CD4-positive, alpha-beta T cell treated with Interleukin-17A for 4 hours (primary cell): ENCODE data around the gene NIBAN1.
"Not testable (repeated sequence)": the region's sequence is repeated elsewhere in the genome, so short reads cannot be mapped to it uniquely, and the experiment has no call there.

ENCODE experiments used
- DNase-seq: peaks from one replicate; pipeline ENCODE4 v3.0.0-alpha.2; 2020; ENCODE audit warnings: mixed read lengths

NIBAN1 gene

GRCh38 chr1:184971522-184972265, 2.6 kb downstream of the NIBAN1 start:
- no peak for DNase-seq

GRCh38 chr1:184970691-184971161, 3.6 kb downstream of the NIBAN1 start:
- DNase-seq: no peak

- no peak for DNase-seq
Observed at GRCh38 chr1:184966989-184967388, 7.3 kb downstream of the NIBAN1 start.

- DNase-seq: no peak
Observed at GRCh38 chr1:184965944-184966860, 8.1 kb downstream of the NIBAN1 start.

GRCh38 chr1:184965439-184965838, 8.9 kb downstream of the NIBAN1 start:
- no peak for DNase-seq

GRCh38 chr1:184959626-184960025, 14.7 kb downstream of the NIBAN1 start:
- no peak for DNase-seq

- no peak for DNase-seq
Observed at GRCh38 chr1:184958554-184959353, 15.6 kb downstream of the NIBAN1 start.

- not testable (repeated sequence) for DNase-seq
Observed at GRCh38 chr1:184957901-184958300, 16.4 kb downstream of the NIBAN1 start.

- DNase-seq: no peak
Observed at GRCh38 chr1:184956999-184957700, 17.2 kb downstream of the NIBAN1 start.

GRCh38 chr1:184954232-184954995, 19.9 kb downstream of the NIBAN1 start:
- DNase-seq: no peak

GRCh38 chr1:184953600-184954219, 20.6 kb downstream of the NIBAN1 start:
- no peak for DNase-seq

GRCh38 chr1:184952428-184952827, 21.9 kb downstream of the NIBAN1 start:
- no peak for DNase-seq

GRCh38 chr1:184951788-184952187, 22.5 kb downstream of the NIBAN1 start:
- DNase-seq: no peak

GRCh38 chr1:184950906-184951305, 23.4 kb downstream of the NIBAN1 start:
- DNase-seq: no peak

- DNase-seq: no peak
Observed at GRCh38 chr1:184950227-184950626, 24.1 kb downstream of the NIBAN1 start.

GRCh38 chr1:184947497-184948256, 26.6 kb downstream of the NIBAN1 start:
- DNase-seq: no peak

- no peak for DNase-seq
Observed at GRCh38 chr1:184945678-184946412, 28.5 kb downstream of the NIBAN1 start.

- DNase-seq: no peak
Observed at GRCh38 chr1:184945029-184945428, 29.3 kb downstream of the NIBAN1 start.

GRCh38 chr1:184943998-184944397, 30.3 kb downstream of the NIBAN1 start:
- DNase-seq: no peak

- no peak for DNase-seq
Observed at GRCh38 chr1:184941735-184942134, 32.6 kb downstream of the NIBAN1 start.
